ENCODE results near the gene DNAJC21. TPM values are rescaled to one million over a fixed set of nuclear protein-coding genes. Genes with fewer than 3 reads are reported as not detected.
A peak's percentile ranks its signal among the peaks of the same experiment; 100 is the strongest.

Gene DNAJC21
- total RNA-seq, 1 donor, result 32.2 TPM

DNA sequence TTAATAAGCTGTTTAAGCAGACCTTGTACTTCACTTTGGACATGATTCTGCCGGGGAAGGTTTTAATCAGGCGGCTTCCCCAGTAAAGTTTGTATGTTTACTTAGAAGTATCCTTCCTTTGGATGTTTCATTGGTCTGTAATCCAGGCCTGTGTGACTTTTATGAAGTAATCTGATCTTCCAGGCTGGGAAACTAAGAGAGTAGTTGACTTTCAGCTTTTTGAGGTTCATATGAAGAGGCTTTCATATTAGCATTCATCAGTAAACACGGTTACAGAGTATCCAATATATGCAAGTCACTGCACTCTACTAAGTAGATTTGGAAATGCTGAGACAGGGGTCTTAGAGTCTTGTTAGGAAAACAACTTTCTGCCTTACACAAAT lies 1.1 kb downstream of the DNAJC21 start:
- TF ChIP-seq, protein P1, sequence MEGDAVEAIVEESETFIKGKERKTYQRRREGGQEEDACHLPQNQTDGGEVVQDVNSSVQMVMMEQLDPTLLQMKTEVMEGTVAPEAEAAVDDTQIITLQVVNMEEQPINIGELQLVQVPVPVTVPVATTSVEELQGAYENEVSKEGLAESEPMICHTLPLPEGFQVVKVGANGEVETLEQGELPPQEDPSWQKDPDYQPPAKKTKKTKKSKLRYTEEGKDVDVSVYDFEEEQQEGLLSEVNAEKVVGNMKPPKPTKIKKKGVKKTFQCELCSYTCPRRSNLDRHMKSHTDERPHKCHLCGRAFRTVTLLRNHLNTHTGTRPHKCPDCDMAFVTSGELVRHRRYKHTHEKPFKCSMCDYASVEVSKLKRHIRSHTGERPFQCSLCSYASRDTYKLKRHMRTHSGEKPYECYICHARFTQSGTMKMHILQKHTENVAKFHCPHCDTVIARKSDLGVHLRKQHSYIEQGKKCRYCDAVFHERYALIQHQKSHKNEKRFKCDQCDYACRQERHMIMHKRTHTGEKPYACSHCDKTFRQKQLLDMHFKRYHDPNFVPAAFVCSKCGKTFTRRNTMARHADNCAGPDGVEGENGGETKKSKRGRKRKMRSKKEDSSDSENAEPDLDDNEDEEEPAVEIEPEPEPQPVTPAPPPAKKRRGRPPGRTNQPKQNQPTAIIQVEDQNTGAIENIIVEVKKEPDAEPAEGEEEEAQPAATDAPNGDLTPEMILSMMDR (IDR thresholded peaks at IDR 0.05; ENCODE audit: extremely low read depth, low read depth, low read length), result no peak
- Histone ChIP-seq H3K27ac (ENCODE audit: low read depth, low read length) (peak overlapping the region; percentile 75), H3K79me2 (ENCODE audit: insufficient read depth, low read length) (peaks cover 50% of the 10 kb centered on the region), H3K9me3 (ENCODE audit: low read depth, low read length) (no peaks in the 10 kb centered on the region), H3K27me3 (ENCODE audit: insufficient read depth, low read length) (no peaks in the 10 kb centered on the region), H3K4me1 (ENCODE audit: insufficient read depth, low read length) (peaks cover 11% of the 10 kb centered on the region), H2AFZ (ENCODE audit: low read length) (peak overlapping the region; percentile 90), H4K20me1 (ENCODE audit: insufficient read depth, low read length) (peaks cover 13% of the 10 kb centered on the region), H3K4me3 (ENCODE audit: insufficient read depth, low read length) (peak overlapping the region; percentile 96), H3K36me3 (ENCODE audit: insufficient read depth, low read length) (peaks cover 17% of the 10 kb centered on the region), H3K4me2 (ENCODE audit: insufficient read depth, low read length) (peak overlapping the region; percentile 90)
- peak; percentile 84 for DNase-seq (ENCODE audit: insufficient read length, low spot score, missing footprints)

DNA sequence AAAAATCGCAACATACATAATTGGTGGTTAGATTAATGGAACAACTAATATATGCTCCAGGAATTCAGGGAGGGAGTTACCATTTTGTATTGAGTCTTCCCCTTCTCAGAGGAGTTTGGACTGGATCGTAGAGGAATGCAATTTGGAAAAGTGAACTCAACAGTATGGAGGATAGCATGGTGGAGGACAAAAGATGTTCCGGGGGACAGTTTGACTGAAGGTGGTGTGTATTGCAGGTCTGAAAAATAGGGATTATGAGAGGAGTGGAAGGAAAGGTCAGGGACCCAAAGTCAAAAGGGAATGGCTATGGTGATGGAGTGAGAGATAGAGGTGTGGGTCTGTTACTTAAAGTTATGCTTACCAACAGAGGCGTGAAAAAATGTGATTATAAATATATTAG lies 1.5 kb downstream of the DNAJC21 start:
- TF ChIP-seq, protein P1 (IDR thresholded peaks at IDR 0.05; ENCODE audit: extremely low read depth, low read depth, low read length), result no peak
- Histone ChIP-seq H3K9me3 (ENCODE audit: low read depth, low read length) (no peaks in the 10 kb centered on the region), H3K4me1 (ENCODE audit: insufficient read depth, low read length) (peaks cover 11% of the 10 kb centered on the region), H4K20me1 (ENCODE audit: insufficient read depth, low read length) (peaks cover 13% of the 10 kb centered on the region), H3K4me3 (ENCODE audit: insufficient read depth, low read length) (peak overlapping the region; percentile 96), H3K27ac (ENCODE audit: low read depth, low read length) (peak overlapping the region; percentile 75), H3K36me3 (ENCODE audit: insufficient read depth, low read length) (peaks cover 14% of the 10 kb centered on the region), H3K27me3 (ENCODE audit: insufficient read depth, low read length) (no peaks in the 10 kb centered on the region), H2AFZ (ENCODE audit: low read length) (peak overlapping the region; percentile 90), H3K4me2 (ENCODE audit: insufficient read depth, low read length) (peak overlapping the region; percentile 90), H3K79me2 (ENCODE audit: insufficient read depth, low read length) (peaks cover 53% of the 10 kb centered on the region)
- DNase-seq (ENCODE audit: insufficient read length, low spot score, missing footprints), result no peak

DNA sequence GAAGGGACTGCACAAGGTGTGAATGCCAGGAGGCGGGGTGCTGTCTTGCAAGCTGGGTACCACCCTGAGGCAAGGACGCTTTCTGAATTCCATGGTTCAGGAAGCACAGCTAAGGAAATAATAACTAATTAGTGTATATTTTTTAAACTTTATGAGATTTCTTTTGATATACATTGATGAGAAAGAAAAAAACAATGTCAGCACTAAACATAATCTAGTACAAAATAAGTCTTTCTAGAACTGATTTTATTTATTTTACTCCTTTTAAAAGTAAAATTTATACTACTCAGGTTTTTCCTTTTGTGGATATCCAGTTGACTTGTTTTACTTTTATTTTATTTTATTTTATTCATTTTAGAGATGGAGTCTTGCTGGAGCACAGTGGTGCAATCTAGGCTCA lies 3.6 kb downstream of the DNAJC21 start:
- no peak overlapping the region for H3K4me2 ChIP-seq (ENCODE audit: insufficient read depth, low read length)
- peaks cover 53% of the 10 kb centered on the region for H3K79me2 ChIP-seq (ENCODE audit: insufficient read depth, low read length)
- H3K36me3 ChIP-seq (ENCODE audit: insufficient read depth, low read length), result peaks cover 21% of the 10 kb centered on the region
- H3K4me1 ChIP-seq (ENCODE audit: insufficient read depth, low read length), result peaks cover 11% of the 10 kb centered on the region
- H3K27me3 ChIP-seq (ENCODE audit: insufficient read depth, low read length), result no peaks in the 10 kb centered on the region
- H2AFZ ChIP-seq (ENCODE audit: low read length), result no peak overlapping the region
- H3K9me3 ChIP-seq (ENCODE audit: low read depth, low read length), result no peaks in the 10 kb centered on the region
- no peak overlapping the region for H3K4me3 ChIP-seq (ENCODE audit: insufficient read depth, low read length)
- no peak for DNase-seq (ENCODE audit: insufficient read length, low spot score, missing footprints)
- peaks cover 13% of the 10 kb centered on the region for H4K20me1 ChIP-seq (ENCODE audit: insufficient read depth, low read length)
- TF ChIP-seq, protein P1 (IDR thresholded peaks at IDR 0.05; ENCODE audit: extremely low read depth, low read depth, low read length), result no peak
- H3K27ac ChIP-seq (ENCODE audit: low read depth, low read length), result no peak overlapping the region

DNA sequence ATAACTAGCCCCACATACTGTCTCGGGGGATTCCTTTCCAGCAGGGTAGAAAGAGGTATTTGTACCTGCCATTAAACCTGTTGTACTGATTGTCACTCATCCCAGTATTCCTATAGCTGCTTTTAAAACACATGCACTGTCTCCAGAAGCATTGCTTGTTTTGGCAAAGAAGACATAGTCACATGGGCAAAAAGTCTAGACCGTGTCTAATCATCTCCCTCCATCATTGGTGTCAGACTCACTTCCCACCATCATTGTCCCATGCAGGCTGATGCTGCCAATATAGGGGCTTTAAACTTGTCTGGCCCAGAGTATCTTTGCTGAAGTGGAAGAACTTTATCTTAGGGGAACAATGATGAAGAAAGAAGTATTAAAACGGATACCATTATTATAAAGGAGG lies 12.6 kb downstream of the DNAJC21 start:
- no peak overlapping the region for H3K4me2 ChIP-seq (ENCODE audit: insufficient read depth, low read length)
- no peaks in the 10 kb centered on the region for H3K27me3 ChIP-seq (ENCODE audit: insufficient read depth, low read length)
- H3K79me2 ChIP-seq (ENCODE audit: insufficient read depth, low read length), result no peaks in the 10 kb centered on the region
- DNase-seq (ENCODE audit: insufficient read length, low spot score, missing footprints), result no peak
- H3K4me3 ChIP-seq (ENCODE audit: insufficient read depth, low read length), result no peak overlapping the region
- H3K9me3 ChIP-seq (ENCODE audit: low read depth, low read length), result no peaks in the 10 kb centered on the region
- no peak overlapping the region for H2AFZ ChIP-seq (ENCODE audit: low read length)
- H3K36me3 ChIP-seq (ENCODE audit: insufficient read depth, low read length), result peaks cover 63% of the 10 kb centered on the region
- TF ChIP-seq, protein P1 (IDR thresholded peaks at IDR 0.05; ENCODE audit: extremely low read depth, low read depth, low read length), result no peak
- H3K27ac ChIP-seq (ENCODE audit: low read depth, low read length), result no peak overlapping the region
- H3K4me1 ChIP-seq (ENCODE audit: insufficient read depth, low read length), result no peaks in the 10 kb centered on the region
- H4K20me1 ChIP-seq (ENCODE audit: insufficient read depth, low read length), result no peaks in the 10 kb centered on the region

Measured in osteoblast (primary cell).